ENCODE measurements around the gene FSD2.
A peak's percentile ranks its signal among the peaks of the same experiment; 100 is the strongest.
"Not testable (repeated sequence)": the region's sequence is repeated elsewhere in the genome, so short reads cannot be mapped to it uniquely, and the experiment has no call there.

The FSD2 gene

DNA sequence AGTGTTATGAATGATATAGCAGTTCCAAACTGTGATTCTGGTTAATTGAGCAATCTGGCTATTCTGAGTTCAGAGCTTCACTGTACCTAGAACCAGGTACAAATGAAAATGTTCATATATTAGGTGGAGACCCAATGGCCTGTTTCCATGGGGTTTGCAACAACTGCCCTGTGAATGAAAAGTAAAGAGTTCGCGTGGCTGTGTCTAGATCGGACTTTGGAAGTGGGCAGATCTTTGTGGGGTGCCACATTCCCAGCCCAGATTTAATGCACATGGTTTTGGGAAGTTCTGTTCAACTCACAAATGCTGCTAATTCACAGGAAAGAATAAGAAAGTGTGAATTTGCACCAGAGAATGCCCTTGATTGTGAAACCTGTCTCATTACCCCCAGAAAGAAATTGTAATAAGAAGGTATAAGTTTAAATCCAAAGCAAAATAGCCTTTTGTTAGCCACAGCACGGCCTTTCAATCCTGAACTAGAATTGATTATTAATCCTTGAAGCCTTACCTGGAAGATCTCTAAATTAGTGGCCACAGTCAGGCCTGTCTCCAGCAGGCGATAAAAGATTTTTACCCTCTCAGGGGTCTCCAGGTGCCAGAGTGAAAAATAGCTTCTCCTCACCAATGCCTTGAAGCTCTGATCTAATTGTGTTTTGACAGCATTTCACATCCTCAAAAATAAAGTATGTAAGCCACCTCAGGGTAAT is 26.2 kb upstream of the FSD2 start:
- no peak for DNase-seq (ENCODE audit: low read depth in 2 of 2)

GRCh38 chr15:82830427-82831173 is 24.7 kb upstream of the FSD2 start:
- no peak for DNase-seq (ENCODE audit: low read depth in 2 of 2)

DNA sequence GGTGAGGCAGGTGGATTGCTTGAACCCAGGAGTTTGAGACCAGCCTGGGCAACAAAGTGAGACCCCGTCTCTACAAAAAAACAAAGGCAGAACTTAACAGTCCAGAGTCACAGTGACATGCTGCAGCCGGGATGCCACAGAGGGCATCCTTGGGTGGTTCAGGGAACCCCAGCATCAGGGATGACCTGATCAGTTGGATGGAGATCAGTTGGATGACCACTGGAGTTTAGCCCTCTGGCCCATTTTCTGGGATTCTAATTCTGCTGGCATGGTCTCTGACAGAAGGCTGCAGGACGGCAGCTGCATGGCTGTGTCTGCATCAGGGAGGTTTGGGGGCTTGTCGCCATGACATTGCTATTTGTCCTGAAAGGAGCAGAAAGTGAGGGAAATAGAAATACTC is 23.4 kb upstream of the FSD2 start:
- no peak for DNase-seq (ENCODE audit: low read depth in 2 of 2)

DNA sequence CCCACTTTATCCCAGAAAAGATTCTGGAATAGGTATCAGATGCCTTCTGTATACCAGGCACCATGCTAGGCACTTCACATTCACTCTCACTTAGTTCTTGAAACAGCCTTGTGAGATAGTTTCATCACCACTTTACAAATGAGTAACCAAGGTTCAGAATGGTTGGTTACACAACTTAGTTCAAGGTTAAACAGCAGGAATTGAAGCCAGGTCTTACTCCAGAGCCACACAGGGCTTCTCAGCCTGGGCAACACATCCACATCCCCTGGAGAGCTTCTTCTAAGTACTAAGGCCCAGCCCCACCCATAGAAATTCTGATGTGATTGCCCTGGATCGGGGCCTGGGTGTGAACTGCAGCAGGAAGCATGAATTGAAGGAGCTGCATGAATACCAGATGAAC is 22.2 kb upstream of the FSD2 start:
- DNase-seq (ENCODE audit: low read depth in 2 of 2): no peak

- no peak for DNase-seq (ENCODE audit: low read depth in 2 of 2)
Observed at GRCh38 chr15:82823049-82823448, 17.2 kb upstream of the FSD2 start.

DNA sequence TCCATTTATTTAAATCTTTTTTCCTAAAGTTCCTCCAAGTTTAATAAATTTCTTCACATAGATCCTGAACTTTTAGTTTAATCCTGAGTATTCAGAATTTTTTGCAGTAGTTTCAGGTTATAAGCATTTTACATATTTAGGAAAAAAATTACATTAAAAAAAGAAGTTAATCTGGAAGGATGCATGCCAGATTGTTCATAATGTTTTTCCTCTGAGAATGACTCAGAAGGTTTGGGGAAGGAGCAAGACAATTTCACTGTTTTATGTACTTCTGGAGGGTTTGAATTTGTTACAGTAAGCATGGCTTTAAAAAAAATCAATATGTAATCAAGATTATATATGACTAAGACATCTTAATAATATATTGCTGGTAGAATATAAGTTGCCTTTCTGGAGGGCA is 16.0 kb upstream of the FSD2 start:
- not testable (repeated sequence) for DNase-seq (ENCODE audit: low read depth in 2 of 2)

DNA sequence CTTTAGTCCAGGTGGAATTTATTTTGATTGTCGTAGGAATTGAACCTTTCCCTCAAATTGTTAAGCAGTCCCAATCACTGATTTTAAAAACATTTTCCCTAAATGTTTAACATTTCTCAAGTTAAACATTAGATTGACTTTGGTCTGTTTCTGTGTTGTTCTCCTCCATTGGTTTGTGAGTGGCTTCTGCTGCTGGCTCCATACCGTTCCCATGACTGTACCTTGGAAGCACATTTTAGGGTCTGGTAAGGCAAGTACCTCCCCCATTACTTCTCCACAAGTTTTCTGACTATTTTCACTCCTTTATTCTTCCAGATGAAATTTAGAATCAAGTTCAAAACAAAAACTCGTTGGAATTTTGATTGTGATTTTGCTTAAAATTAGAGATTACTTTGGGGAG is 15.5 kb upstream of the FSD2 start:
- not testable (repeated sequence) for DNase-seq (ENCODE audit: low read depth in 2 of 2)

GRCh38 chr15:82820128-82820527 is 14.3 kb upstream of the FSD2 start:
- DNase-seq (ENCODE audit: low read depth in 2 of 2): no peak

DNA sequence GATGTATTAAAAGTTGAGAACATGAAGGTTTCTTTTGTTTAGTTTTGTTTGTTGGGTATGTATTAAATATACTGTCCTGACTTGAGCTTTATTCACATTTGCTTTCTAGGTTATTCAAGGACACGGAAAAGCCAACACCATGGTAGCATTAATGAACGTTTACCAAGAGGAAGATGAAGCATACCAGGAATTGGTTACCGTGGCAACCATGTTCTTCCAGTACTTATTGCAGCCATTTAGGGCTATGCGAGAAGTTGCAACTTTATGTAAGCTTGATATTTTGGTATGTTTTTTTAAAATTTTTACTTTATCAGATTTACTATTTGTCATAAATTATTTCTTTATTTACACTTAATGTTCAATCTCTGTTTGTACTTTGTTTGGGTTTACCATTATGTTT is 7.1 kb upstream of the FSD2 start:
- no peak for DNase-seq (ENCODE audit: low read depth in 2 of 2)

DNA sequence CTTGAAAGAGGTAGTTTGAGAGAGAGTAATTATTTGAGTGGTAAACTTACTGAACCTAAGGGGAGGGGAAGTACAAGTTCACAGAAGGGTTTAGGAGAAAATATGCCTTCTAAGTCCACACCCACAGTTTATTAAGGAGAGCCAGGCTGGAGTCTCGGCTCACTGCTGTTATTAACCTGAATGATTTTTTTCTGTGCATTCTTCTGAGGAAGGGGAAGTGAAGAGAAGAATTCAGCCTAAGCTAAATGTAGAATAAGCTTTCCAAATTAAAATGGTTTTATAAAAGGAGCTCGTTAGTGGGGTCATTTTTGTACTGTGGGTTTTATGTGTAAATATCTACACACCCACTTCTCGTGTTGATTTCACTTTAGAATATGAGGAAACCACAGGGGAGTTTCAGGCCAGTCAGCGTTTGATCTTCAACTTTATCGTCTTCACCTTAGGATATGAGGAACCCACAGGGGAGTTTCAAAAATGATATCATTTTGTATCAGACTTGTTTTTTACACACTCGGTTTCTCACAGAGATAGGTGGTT is 5.1 kb upstream of the FSD2 start:
- peak; percentile 3 to 22 for DNase-seq (ENCODE audit: low read depth in 2 of 2)

GRCh38 chr15:82810061-82810889 is 4.4 kb upstream of the FSD2 start:
- peak in 1 of 2 experiments; percentile 5 for DNase-seq (ENCODE audit: low read depth in 2 of 2)

DNA sequence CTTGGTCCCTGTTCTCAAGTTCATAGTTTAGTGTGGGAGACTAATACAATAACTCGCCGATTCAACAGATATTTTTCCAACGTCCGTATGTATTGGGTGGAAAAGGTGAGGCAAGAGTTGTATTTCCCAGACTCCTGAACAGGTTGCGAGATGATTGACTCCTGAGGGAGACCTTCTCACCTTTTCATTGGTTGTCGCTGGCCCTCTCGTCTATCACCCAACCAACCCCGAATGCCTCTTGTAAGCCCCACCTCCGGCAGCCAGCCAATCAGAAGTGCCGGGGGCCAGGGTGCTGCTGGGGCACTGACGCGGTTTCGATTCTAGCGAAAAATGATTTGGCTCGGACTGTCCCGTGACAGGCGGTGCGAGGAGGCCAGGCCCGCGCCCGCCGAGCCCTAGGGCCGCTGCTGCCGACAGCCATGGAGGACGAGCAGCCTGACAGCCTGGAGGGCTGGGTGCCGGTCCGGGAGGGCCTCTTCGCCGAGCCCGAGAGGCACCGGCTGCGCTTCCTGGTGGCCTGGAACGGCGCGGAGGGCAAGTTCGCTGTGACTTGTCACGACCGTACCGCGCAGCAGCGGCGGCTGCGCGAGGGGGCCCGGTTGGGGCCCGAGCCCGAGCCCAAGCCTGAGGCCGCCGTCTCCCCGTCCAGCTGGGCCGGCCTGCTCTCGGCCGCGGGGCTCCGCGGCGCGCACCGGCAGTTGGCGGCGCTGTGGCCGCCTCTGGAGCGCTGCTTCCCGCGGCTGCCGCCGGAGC is 3.6 kb upstream of the FSD2 start, which contains the start of gene WHAMM:
Gene WHAMM (plus strand): TSS at position 321 of the 753 bp plus-strand sequence. CDS start 99 bp downstream, at position 420.
- peak; percentile 87 to 92 for DNase-seq (ENCODE audit: low read depth in 2 of 2)

GRCh38 chr15:82808634-82809041 is 2.8 kb upstream of the FSD2 start:
- DNase-seq (ENCODE audit: low read depth in 2 of 2): no peak

- no peak for DNase-seq (ENCODE audit: low read depth in 2 of 2)
Observed at GRCh38 chr15:82807920-82808633, 2.2 kb upstream of the FSD2 start.

DNA sequence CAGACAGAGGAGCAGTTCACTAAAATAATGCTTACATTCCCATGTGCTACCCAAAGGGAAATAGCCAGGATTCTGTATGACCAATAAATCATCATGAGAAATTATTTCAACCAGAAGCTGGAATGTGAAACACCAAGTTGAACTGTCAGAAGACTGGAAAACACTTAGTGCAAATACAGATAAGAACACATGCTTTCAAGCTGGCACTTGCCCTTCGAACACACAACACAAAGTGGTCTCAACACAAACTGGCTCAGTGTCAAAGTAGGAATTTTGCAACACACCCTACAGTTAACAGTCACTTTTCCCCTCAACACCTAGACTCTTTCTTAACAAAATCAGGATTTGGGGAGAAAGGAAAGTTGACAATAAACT is 1.3 kb downstream of the FSD2 start:
- DNase-seq (ENCODE audit: low read depth in 2 of 2): no peak

- DNase-seq (ENCODE audit: low read depth in 2 of 2): no peak
Observed at GRCh38 chr15:82803793-82804574, 1.9 kb downstream of the FSD2 start.

- DNase-seq (ENCODE audit: low read depth in 2 of 2): no peak
Observed at GRCh38 chr15:82802497-82802896, 3.4 kb downstream of the FSD2 start.

DNA sequence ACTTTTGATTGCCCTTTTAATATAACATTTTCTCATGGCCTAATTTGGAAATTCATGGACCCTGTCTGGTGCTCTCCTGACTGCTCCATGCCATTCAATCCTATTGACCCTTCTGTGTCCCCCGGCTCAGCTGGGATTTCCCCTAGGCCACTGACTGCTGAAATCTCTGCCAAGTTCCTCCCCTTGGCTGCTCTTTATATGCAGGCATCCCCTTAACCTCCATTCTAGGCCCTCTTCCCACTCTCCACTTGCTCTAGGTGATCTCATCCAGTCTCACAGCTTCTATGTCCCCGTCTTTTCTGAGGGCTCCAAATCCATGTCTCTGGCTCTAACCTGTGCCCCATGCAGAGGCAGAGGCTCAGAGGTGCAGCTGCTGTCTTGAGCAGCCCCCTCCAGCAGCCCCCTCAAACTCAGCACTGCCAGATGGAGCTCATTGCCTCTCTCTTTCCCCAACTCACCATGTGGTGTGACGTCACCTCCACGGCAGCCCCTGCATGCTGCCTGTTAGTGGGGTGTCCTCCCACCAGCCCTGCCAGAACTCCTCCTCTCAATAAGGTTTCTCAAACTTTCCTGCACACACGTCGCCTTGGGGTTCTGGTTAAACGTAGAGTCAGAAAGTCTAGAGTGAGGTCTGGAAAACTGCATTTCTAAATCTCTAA is 6.6 kb downstream of the FSD2 start:
- DNase-seq (ENCODE audit: low read depth in 2 of 2): no peak

DNA sequence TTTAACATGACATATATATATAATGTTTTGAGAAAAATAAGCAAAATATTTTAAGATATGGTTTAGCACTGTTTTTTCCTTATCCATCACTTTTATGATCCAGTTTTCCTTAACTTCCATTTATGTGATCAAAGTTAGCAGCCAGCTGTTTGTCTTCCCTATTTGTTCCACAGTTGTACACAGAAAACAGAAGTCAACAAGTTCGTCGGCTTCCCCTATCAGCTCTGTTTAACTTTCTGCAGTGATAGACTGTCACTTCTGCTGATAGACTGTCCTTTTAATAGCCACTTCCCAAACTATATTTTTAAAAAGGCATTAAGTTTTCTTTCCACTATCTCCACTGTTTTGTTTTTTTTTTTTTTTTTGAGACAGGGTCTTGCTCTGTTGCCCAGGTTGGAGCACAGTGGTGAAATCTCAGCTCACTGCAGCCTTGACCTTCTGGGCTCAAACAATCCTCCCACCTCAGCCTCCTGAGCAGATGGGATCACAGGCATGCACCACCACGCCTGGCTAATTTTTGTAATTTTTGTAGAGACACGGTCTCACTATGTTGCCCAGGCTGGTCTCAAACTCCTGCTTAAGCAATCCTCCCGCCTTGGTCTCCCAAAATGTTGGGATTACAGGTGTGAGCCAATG is 7.2 kb downstream of the FSD2 start:
- DNase-seq (ENCODE audit: low read depth in 2 of 2): no peak

All from stimulated activated CD4-positive, alpha-beta T cell treated with anti-CD3 and anti-CD28 coated beads, Interleukin-12 subunit alpha, Interleukin-12 subunit beta, amount 100 ng/mL, for 24 hours (primary cell).